ENCODE measurements around the gene NF1. TPM values are rescaled to one million over a fixed set of nuclear protein-coding genes. Genes with fewer than 3 reads are reported as not detected.
"Not testable (repeated sequence)": the region's sequence is repeated elsewhere in the genome, so short reads cannot be mapped to it uniquely, and the experiment has no call there.

The NF1 gene
- polyA plus RNA-seq, 2 of the 4 experiments (the other 2 are of a cell fraction) = 15.9 to 73.2 TPM

DNA sequence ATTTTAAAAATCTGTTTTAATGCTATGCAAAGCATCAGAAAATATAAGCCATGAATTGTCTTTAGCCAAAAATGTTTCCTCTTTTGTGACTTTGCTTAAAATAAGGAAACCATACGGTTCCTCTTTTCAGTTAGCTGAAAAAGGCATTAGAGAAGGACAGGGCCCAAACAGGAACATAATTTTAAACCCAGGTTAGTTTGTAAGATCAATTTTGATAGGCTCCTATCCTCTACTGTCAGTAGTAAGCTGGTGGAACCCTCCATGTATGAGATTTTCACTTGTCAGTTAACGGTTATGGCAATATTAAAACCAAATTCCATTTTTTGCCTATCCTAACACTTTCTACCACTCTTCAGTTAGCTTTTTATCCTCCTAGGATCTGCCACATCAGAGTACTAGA lies 214.8 kb downstream of the NF1 start:
- POLR2A ChIA-PET = no interaction called here
- Histone ChIP-seq H3K9me3 (no peaks in the 10 kb centered on the region), H3K4me3 (no peak overlapping the region), H3K4me2 (no peak overlapping the region), H3K27ac (no peak overlapping the region), H3K4me1 (peaks cover 17% of the 10 kb centered on the region; the same call in 2 of the 3 replicates)
- WGBS (ENCODE audit: missing lambda C conversion rate) = 96% methylated on average over 2 of the region's 2 CpGs
- CTCF ChIA-PET = no interaction called here
- DNase-seq (ENCODE audit: low read depth in 1 of 2, low spot score in 1 of 2) = no peak
- peak; percentile 67 for FAIRE-seq
- TF ChIP-seq HOXA7 (CRISPR knock-in tag; IDR thresholded peaks at IDR 0.05) (no peak), MAFK (IDR thresholded peaks at IDR 0.05; ENCODE audit: partially characterized antibody) (no peak), HEYL (CRISPR knock-in tag; IDR thresholded peaks at IDR 0.05) (no peak), POLR2A (IDR thresholded peaks at IDR 0.05; ENCODE audit: low read length) (no peak), RNF2 (IDR thresholded peaks at IDR 0.05; ENCODE audit: borderline replicate concordance, low read depth) (no peak), MYC (IDR thresholded peaks at IDR 0.05; ENCODE audit: borderline replicate concordance, low read length) (no peak), RARB (CRISPR knock-in tag; IDR thresholded peaks at IDR 0.05) (no peak)
- TF ChIP-seq, protein P1, sequence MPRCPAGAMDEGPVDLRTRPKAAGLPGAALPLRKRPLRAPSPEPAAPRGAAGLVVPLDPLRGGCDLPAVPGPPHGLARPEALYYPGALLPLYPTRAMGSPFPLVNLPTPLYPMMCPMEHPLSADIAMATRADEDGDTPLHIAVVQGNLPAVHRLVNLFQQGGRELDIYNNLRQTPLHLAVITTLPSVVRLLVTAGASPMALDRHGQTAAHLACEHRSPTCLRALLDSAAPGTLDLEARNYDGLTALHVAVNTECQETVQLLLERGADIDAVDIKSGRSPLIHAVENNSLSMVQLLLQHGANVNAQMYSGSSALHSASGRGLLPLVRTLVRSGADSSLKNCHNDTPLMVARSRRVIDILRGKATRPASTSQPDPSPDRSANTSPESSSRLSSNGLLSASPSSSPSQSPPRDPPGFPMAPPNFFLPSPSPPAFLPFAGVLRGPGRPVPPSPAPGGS (IDR thresholded peaks at IDR 0.05) = no peak
- TF ChIP-seq, protein P2, sequence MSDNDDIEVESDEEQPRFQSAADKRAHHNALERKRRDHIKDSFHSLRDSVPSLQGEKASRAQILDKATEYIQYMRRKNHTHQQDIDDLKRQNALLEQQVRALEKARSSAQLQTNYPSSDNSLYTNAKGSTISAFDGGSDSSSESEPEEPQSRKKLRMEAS (IDR thresholded peaks at IDR 0.05) = no peak
- TF ChIP-seq, protein P3, sequence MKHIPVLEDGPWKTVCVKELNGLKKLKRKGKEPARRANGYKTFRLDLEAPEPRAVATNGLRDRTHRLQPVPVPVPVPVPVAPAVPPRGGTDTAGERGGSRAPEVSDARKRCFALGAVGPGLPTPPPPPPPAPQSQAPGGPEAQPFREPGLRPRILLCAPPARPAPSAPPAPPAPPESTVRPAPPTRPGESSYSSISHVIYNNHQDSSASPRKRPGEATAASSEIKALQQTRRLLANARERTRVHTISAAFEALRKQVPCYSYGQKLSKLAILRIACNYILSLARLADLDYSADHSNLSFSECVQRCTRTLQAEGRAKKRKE (CRISPR knock-in tag; IDR thresholded peaks at IDR 0.05; ENCODE audit: low read depth) = no peak
- TF ChIP-seq, protein P4, sequence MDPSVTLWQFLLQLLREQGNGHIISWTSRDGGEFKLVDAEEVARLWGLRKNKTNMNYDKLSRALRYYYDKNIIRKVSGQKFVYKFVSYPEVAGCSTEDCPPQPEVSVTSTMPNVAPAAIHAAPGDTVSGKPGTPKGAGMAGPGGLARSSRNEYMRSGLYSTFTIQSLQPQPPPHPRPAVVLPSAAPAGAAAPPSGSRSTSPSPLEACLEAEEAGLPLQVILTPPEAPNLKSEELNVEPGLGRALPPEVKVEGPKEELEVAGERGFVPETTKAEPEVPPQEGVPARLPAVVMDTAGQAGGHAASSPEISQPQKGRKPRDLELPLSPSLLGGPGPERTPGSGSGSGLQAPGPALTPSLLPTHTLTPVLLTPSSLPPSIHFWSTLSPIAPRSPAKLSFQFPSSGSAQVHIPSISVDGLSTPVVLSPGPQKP (IDR thresholded peaks at IDR 0.05; ENCODE audit: low read depth, low read length) = no peak
- ATAC-seq = no peak

DNA sequence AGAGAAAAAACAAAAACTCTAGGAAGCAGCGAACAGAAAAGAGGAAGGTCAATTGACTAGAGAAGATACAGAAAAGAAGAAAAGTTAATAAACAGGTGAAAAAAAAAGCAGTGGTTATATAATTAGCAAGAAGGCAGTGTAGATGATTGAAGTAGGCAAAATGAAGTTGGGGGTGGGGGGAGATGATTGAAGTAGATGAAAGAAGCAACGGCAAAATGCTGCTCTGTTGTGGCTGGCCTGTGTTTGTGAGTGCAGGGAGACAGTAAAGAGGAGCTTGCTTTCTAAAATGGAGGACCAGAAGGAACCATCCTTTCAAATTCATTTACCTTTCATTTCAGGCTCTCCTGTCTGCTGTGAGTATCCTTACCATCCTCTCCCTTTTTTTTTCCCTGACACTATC lies 215.5 kb downstream of the NF1 start:
- DNase-seq (ENCODE audit: low read depth in 1 of 2, low spot score in 1 of 2) = no peak
- ChIA-PET POLR2A (no interaction called here), CTCF (no interaction called here)
- ATAC-seq = no peak
- H3K27ac ChIP-seq = no peak overlapping the region
- no peak for TF ChIP-seq TFCP2L1 (CRISPR knock-in tag; IDR thresholded peaks at IDR 0.05)
- 45% methylated on average over 2 of the region's 2 CpGs for WGBS (ENCODE audit: missing lambda C conversion rate)
- peaks cover 17% of the 10 kb centered on the region; the same call in 2 of the 3 replicates for H3K4me1 ChIP-seq
- no peak overlapping the region for H3K4me2 ChIP-seq
- FAIRE-seq = no peak
- no peak overlapping the region for H3K4me3 ChIP-seq
- H3K9me3 ChIP-seq = no peaks in the 10 kb centered on the region

DNA sequence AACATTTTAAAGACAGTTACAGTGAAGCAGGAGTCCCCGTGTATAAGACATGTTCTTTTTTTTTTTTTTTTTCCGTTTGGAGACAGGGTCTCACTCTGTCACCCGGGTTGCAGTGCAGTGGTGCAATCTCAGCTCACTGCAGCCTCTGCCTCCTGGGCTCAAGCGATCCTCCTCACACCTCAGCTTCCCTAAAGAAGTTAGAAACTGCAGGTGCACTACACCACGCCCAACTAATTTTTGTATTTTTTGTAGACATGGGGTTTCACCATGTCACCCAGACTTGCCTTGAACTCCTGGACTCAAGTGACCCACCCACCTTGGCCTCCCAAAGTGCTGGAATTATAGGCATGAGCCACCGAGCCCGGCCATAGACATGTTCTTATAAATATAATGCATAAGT lies 216.1 kb downstream of the NF1 start:
- DNase-seq (ENCODE audit: low read depth in 1 of 2, low spot score in 1 of 2) = no peak
- ATAC-seq = no peak
- CTCF ChIA-PET = interaction anchor here (0.6 kb wide), 1 partner anchor 76 kb away, joined by 3 read pairs; no protein-coding TSS in a partner anchor
- Histone ChIP-seq H3K9me3 (no peaks in the 10 kb centered on the region), H3K4me1 (peaks cover 17% of the 10 kb centered on the region; the same call in 2 of the 3 replicates), H3K4me2 (no peak overlapping the region), H3K27ac (no peak overlapping the region), H3K4me3 (no peak overlapping the region)
- WGBS (ENCODE audit: missing lambda C conversion rate) = 86% methylated on average over 7 of the region's 7 CpGs
- no peak for TF ChIP-seq NFE2L2 (conservative IDR thresholded peaks at IDR 0.05; ENCODE audit: low read length)
- POLR2A ChIA-PET = no interaction called here
- no peak for FAIRE-seq

DNA sequence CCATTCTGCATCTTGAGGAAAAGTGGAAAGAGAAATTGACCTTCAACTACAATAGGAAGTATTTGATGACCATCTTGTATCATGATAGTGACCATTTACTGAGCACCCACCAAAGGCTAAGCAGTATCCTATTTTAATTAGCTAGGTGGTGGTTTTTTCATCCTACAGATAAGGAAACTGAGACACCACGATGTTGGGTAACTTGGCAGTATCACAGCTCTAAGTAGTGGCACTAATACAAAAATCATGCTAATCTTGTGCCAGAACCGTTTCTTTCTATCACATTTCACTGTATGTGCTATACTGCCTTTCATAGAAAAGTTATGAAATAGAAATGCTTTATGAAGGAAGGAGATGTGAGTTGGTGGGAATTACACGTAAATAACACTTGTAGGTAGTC lies 216.7 kb downstream of the NF1 start:
- FAIRE-seq (no peak), DNase-seq (ENCODE audit: low read depth in 1 of 2, low spot score in 1 of 2) (no peak), ATAC-seq (no peak)
- POLR2A ChIA-PET = no interaction called here
- H3K4me3 ChIP-seq = no peak overlapping the region
- CTCF ChIA-PET = interaction anchor here (0.6 to 1.5 kb wide), 3 partner anchors 12 to 612 kb away, joined by 3 read pairs; no protein-coding TSS in a partner anchor
- H3K4me1 ChIP-seq = peaks cover 17% of the 10 kb centered on the region; the same call in 2 of the 3 replicates
- WGBS (ENCODE audit: missing lambda C conversion rate) = 90% methylated on average over 3 of the region's 3 CpGs
- H3K27ac ChIP-seq = no peak overlapping the region
- TF ChIP-seq, protein P5, sequence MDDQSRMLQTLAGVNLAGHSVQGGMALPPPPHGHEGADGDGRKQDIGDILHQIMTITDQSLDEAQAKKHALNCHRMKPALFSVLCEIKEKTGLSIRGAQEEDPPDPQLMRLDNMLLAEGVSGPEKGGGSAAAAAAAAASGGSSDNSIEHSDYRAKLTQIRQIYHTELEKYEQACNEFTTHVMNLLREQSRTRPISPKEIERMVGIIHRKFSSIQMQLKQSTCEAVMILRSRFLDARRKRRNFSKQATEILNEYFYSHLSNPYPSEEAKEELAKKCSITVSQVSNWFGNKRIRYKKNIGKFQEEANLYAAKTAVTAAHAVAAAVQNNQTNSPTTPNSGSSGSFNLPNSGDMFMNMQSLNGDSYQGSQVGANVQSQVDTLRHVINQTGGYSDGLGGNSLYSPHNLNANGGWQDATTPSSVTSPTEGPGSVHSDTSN (IDR thresholded peaks at IDR 0.05) = no peak
- no peak for TF ChIP-seq ZNF302 (CRISPR knock-in tag; IDR thresholded peaks at IDR 0.05)
- no peak for TF ChIP-seq ZC3H11A (IDR thresholded peaks at IDR 0.05)
- no peak for TF ChIP-seq JUN (IDR thresholded peaks at IDR 0.05)
- no peak for TF ChIP-seq RFX5 (IDR thresholded peaks at IDR 0.05)
- TF ChIP-seq CBX8 (IDR thresholded peaks at IDR 0.05) = no peak
- TF ChIP-seq, protein P2 (IDR thresholded peaks at IDR 0.05) = no peak
- TF ChIP-seq, protein P6, sequence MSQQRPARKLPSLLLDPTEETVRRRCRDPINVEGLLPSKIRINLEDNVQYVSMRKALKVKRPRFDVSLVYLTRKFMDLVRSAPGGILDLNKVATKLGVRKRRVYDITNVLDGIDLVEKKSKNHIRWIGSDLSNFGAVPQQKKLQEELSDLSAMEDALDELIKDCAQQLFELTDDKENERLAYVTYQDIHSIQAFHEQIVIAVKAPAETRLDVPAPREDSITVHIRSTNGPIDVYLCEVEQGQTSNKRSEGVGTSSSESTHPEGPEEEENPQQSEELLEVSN (IDR thresholded peaks at IDR 0.05; ENCODE audit: borderline replicate concordance, low read depth) = no peak
- TF ChIP-seq MAZ (IDR thresholded peaks at IDR 0.05; ENCODE audit: borderline replicate concordance, low read depth, low read length) = no peak
- no peak for TF ChIP-seq KDM1A (IDR thresholded peaks at IDR 0.05; ENCODE audit: low read depth)
- no peak overlapping the region for H3K4me2 ChIP-seq
- no peaks in the 10 kb centered on the region for H3K9me3 ChIP-seq

DNA sequence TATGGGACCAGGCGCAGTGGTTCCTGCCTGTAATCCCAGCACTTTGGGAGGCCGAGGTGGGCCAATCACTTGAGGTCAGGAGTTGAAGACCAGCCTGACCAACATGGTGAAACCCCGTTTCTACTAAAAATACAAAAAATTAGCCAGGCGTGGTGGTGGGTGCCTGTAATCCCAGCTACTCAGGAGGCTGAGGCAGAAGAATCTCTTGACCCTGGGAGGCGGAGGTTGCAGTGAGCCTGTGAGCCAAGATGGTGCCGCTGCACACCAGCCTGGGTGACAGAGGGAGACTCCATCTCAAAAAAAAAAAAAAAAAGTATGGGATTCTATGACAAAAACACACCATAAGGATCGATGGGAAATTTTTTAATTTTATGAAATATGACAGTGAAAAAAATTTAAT lies 217.4 kb downstream of the NF1 start:
- FAIRE-seq; H3K4me3 ChIP-seq; DNase-seq (ENCODE audit: low read depth in 1 of 2, low spot score in 1 of 2); H3K9me3 ChIP-seq; POLR2A ChIA-PET; H3K4me2 ChIP-seq; H3K27ac ChIP-seq; ATAC-seq: not testable (repeated sequence)
- CTCF ChIA-PET = interaction anchor here (0.9 to 1.5 kb wide), 4 partner anchors 11 to 611 kb away, joined by 3 read pairs; no protein-coding TSS in a partner anchor
- H3K4me1 ChIP-seq = peaks cover 17% of the 10 kb centered on the region; the same call in 2 of the 3 replicates
- 80% methylated on average over 7 of the region's 7 CpGs for WGBS (ENCODE audit: missing lambda C conversion rate)
